GM12864 (cell line): ENCODE measurements around the gene SARDH.

ENCODE experiments used
- DNase-seq: peaks from one replicate; pipeline ENCODE4 v3.0.0-alpha.2; 2011; ENCODE audit warnings: low read depth
- H3K4me3 ChIP-seq: 2 replicates; pipeline ENCODE4 v1.5.1; 2011; ENCODE audit warnings: mild to moderate bottlenecking, low read depth, low read length, control low read depth
- TF ChIP-seq, protein P1 (sequence below): IDR thresholded peaks from 2 replicates; pipeline ENCODE4 v1.5.1; 2011; ENCODE audit warnings: low read depth, mild to moderate bottlenecking, moderate library complexity, low read length, control low read depth, inconsistent platforms; ENCODE audit errors: missing control alignments

Gene SARDH

DNA sequence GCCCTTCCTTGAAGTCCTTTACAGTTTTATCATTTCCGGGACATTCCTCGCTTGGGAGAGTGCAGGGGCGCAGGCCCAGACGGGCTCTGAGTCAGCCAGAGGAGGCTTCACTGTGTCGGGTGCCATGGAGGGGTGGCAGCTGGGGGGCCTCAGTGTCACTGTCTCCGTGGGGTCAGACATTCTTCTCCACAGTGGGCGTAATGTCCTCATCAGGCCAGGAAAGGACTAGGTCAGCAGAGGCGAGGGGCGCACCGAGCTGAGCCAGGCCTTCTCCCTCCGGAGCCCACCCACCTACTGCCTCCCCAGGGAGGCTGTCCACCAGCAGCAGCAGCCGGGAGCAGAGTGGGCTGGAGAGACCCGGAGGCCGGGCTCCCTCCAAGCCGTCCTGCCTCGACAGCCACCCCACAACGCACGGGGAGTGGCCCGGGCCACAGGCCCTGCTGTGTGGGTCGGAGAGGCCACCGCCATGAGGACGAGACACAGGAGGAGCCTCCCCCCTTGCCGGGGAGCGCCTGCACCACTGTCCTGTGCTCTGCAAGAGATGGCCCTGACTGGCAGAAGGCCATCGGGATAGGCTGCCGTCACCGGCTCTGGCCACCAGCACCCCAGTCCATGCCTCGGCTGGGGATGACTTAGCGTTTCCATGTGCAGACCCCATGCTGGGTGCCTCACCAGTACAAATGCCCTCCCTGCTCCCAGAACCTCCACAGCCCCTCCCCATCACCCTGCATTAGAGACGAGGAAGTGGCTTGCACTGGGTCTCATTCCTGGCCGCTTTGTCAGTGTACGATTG is 26.5 kb downstream of the SARDH start:
- H3K4me3 ChIP-seq: no peak overlapping the region
- TF ChIP-seq, protein P1, sequence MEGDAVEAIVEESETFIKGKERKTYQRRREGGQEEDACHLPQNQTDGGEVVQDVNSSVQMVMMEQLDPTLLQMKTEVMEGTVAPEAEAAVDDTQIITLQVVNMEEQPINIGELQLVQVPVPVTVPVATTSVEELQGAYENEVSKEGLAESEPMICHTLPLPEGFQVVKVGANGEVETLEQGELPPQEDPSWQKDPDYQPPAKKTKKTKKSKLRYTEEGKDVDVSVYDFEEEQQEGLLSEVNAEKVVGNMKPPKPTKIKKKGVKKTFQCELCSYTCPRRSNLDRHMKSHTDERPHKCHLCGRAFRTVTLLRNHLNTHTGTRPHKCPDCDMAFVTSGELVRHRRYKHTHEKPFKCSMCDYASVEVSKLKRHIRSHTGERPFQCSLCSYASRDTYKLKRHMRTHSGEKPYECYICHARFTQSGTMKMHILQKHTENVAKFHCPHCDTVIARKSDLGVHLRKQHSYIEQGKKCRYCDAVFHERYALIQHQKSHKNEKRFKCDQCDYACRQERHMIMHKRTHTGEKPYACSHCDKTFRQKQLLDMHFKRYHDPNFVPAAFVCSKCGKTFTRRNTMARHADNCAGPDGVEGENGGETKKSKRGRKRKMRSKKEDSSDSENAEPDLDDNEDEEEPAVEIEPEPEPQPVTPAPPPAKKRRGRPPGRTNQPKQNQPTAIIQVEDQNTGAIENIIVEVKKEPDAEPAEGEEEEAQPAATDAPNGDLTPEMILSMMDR: no peak
- DNase-seq: no peak

DNA sequence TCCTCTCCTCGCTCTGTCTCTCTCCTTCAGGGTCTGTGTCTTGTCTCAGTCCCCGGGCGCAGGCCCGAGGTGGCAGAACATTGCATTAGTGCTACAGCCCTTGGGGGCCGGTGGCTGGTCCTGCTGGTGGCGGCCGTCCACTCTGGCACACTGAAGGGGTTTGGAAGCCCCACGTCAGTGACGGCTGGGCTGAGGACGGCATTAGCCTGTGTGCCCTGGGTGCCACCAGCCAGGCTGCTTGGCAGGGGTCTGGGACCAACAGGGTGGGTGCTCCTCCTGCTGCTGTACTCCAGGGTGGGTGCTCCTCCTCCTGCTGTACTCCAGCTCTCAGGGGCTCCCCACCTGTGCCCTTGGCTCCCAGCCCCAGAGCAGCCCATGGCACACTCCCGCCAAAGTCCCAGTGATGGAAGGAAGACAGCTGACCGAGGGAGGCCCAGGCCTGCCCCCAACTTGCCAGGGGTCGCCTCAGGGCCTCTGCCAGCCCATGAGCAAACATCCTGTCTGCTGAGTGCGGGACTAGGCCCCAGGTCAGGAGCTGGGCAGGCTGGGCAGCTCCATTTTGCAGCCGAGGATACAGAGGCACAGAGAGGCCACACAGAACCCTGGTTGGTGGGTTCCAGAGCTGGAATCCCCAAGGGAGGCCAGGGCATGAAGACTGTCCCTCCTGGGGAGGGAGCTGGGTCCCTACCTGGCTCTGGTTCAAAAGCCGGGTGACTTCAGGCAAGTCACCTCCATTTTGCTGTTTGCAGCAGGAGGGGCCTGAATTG is 27.3 kb downstream of the SARDH start:
- no peak for DNase-seq
- TF ChIP-seq, protein P1: no peak
- no peak overlapping the region for H3K4me3 ChIP-seq

DNA sequence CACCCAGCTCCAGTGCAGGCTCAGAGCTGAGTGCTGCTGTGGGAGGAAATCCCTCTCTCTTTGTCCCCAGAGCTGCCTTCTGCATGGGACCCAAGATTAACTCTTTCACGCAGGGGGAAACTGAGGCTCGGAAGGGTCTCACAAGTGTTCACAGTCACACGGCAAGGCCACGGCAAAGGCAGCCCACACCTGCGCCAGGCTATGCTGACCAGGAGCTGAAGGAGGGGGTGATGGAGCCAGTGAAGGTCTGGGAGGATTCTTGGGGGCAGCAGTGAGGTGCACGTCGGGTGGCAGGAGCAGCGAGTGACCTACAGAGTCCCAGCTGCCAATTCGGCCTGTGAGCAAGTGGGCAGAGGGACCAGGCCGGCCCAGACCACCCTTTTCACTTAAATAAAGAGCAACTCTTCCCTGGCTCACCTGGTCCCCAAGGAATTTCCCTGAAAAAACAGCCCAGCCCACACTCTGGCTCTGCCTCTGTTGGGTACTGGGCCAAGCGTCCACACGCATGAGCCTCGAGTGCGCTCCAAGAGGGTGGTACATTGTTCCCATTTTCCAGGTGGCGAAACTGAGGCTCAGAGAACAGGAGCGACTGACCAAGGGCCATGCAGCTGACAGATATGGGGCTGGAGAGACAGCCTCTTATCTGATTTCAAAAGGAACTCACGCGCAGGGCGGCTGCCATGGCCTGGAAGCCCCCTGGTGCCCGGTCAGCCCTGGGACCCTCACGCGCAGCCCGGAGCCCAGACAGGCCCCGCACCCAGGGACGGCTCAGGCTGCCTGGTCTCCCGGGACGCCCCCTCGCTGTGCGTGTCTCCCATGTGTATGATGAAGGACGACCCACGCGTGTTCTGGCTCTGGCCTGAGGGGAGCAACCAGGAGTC is 28.2 kb downstream of the SARDH start:
- TF ChIP-seq, protein P1: no peak
- DNase-seq: no peak
- H3K4me3 ChIP-seq: no peak overlapping the region

DNA sequence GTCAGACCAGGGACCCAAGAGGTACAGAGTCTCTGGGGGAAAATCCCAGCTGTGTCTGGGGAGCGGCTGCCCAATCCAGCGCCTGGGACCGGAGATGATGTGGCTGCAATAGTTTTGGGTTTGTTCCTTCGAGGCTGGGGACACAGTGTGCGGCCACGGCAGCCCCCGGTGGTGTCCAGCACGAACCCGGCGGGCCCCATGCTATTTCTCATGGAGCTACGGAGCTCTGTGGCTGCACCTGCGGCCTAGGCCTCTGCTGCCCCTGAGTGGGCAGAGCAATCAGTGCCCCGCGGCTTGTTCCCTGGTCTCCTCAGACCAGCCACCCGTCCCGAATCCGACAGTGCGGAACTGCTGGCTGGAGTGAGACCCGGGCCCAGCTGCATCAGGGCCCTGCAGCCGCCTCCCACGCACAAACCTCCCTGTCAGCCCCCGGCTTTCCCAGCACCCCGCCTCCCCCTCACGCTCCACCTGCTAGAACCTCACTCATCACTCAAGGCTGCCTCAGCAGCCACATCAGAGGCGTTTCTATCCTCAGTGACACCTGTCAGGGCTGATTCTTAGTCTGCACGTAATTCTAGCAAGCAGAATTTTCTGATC is 29.0 kb downstream of the SARDH start:
- H3K4me3 ChIP-seq: no peak overlapping the region
- no peak for DNase-seq
- TF ChIP-seq, protein P1: no peak

DNA sequence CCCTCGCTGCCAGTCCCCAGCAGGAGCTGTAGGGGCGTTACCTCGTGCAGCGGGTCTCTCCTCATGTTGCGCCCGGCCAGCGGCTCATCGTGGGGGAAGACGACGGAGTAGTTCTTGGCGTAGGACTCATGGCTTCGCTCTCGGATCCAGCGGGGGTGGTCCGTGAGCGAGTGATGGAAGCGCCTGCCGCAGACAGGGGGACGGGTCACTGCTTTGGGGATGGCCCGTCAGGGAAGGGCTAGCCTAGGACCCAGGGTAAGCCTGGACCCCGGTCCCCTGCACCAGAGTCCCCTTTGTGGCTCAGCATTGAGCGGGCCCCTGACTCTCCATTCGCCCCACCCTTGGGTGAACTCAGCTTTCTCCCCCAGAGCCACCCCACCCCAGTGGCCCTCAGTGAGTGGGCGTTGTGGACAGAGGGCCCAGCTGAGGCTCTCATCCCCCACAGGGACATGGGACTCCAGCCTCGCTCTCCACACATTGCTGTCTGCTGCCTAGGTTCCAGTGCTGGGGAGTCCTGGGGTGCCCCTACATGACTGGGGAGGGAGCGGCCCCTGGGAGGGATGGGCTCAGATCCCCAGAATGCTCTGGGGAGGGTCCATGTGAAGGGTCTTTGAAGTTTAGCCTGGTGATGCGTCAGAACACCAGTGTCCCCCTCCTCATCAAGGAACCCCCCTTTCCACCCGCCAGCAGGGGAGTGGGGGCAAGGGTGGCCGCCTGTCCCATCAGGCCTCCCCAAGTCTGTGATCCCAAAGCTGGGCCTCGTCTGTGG is 29.7 kb downstream of the SARDH start:
- no peak for DNase-seq
- H3K4me3 ChIP-seq: no peak overlapping the region
- TF ChIP-seq, protein P1: no peak

DNA sequence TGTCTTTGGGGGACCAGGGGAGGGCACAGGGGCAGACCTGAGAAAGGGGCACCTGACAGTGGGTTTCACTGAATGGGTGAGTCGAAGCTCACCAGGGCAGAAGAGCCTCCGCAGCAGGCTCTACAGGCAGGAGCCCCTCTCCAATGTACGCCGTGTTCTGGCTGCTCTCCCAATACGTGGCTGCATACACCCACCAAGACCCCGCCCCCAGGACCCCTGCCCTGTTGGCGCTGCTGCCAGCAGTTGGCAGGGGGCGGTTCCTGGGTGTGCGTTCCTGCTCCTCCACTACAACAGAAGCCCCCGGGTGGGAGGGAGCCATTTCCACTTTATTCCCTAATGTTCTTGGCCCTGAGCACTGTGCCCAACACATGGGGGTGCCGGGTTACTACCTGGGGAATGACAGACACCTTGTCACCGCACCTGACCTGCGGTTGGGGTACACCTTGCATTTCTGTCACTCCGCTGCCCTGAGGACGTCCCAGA is 30.3 kb downstream of the SARDH start:
- TF ChIP-seq, protein P1: no peak
- no peak overlapping the region for H3K4me3 ChIP-seq
- DNase-seq: no peak
